ENCODE measurements around the gene ANGPTL2.

Gene ANGPTL2

DNA sequence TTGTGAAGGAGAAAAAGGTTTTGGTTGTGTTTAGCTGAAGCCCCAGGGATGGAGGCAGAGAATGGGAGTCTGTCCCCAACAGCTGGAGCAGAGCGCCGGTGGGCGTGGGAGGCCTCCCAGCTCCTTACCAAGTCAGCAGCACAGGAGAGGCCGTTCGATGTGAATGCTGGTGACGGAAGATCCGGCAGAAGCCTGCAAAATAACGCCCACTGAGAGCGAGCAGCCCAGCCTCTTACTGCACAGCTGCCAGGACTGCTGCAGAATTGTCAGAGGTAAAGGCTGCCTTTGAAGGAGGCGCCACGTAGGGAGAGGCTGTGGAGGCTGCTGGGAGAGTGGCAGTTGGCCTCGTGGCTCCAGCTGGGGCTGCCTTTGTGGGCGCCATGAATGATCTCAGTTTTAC lies 26.2 kb downstream of the ANGPTL2 start:
- no peak for DNase-seq (ENCODE audit: low read depth in 2 of 2)

- no peak for DNase-seq (ENCODE audit: low read depth in 2 of 2)
Measured at GRCh38 chr9:127095411-127095810, 27.0 kb downstream of the ANGPTL2 start.

DNA sequence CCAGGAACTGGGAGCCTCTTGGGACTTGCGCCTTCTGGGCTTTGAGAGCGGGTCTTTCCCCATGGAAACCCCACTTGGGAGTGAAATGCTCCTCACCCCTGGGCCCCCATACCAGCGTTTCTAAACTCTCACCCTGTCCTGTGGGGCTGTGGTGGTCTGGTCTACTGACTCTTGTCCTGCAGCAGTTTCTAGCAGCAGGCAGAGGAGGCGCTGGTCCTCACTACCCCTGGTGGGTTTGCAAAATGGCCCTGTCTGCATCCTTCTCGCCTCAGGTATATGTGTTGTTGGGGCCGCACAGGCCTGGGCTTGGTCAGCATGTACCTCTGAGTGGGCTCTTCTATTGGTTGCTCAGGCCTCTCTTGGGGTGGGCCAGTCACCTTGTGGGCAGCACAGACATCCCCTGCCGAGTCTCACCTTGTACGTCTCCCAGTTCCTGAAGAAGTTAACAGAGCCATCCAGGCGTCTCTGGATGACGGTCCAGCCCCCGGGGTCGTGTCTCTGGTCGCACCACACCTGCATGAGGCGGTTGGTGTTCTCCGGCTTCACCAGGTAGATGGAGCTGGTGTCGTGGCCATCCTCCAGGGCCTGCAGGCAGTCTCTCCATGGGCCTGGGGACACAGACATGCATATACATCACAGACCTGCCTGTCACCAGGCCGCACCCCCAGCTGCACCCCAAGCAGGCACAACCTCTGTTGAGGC lies 29.0 kb downstream of the ANGPTL2 start:
- no peak for DNase-seq (ENCODE audit: low read depth in 2 of 2)

GRCh38 chr9:127092041-127092608 lies 30.3 kb downstream of the ANGPTL2 start:
- DNase-seq (ENCODE audit: low read depth in 2 of 2), result no peak

DNA sequence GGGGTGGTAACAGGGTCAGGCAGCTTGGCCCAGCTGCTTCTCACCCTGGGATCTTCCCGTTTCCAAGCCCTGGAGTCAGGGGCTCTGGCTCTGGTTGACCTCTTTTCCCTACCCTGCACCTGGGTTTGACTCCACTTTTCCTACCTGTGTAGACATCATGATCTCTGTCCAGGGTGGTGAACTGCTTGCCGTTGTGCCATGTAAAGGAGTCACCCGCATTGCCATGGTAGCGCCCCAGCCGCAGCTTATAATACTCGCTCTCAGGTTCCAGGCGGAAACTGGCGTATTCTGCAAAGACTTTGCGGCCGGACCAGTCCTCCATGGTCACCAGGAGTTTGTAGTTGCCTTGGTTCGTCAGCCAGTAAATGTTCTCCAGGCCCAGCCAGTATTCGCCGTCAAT lies 30.9 kb downstream of the ANGPTL2 start:
- no peak for DNase-seq (ENCODE audit: low read depth in 2 of 2)

GRCh38 chr9:127090341-127090985 lies 32.0 kb downstream of the ANGPTL2 start:
- no peak for DNase-seq (ENCODE audit: low read depth in 2 of 2)

- no peak for DNase-seq (ENCODE audit: low read depth in 2 of 2)
Measured at GRCh38 chr9:127089631-127090081, 32.8 kb downstream of the ANGPTL2 start.

DNA sequence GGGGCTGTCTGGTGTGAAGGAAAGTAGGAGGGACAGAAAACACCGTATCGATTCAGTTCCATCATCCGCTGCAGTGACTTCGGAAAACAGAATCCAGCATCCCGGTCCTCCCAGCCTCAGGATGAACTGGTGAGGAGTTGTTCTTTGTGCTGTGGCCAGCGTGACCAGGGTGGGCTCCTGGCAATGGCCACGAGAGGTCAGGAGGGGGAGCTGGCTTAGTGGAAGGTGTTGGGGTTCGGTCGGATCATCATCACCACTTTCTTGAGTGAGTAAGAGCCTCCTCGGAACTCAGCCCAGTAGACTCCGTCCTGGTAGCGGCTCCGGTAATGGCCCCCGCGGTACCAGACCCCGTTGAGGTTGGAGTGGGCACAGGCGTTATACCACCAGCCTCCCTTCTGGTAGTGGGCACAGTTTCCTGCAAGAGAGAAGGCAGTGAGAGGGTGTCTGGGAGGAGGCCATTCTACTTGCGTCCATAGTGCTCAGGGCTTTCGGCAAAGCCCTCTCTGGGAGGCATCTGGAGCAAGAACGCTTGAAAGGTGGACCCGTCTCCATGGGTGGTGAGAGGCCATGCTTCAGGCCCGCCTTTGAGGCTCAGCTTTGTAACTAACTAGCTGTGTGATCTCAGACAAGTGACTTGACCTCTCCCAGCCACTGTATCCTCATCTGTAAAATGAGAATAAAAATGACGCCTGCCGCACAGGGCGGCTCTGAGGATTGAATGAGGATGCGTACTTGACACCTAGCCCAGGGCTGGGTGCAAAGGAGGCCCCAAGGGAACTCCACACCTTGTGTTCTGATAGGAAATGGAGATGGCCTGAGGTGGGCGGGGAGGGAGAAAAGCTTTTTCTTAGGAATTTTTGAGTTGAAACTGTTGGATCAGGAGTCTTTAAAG lies 33.5 kb downstream of the ANGPTL2 start:
- DNase-seq (ENCODE audit: low read depth in 2 of 2), result no peak

GRCh38 chr9:127087836-127088235 lies 34.6 kb downstream of the ANGPTL2 start:
- no peak for DNase-seq (ENCODE audit: low read depth in 2 of 2)

GRCh38 chr9:127087411-127087810 lies 35.0 kb downstream of the ANGPTL2 start:
- no peak for DNase-seq (ENCODE audit: low read depth in 2 of 2)

DNA sequence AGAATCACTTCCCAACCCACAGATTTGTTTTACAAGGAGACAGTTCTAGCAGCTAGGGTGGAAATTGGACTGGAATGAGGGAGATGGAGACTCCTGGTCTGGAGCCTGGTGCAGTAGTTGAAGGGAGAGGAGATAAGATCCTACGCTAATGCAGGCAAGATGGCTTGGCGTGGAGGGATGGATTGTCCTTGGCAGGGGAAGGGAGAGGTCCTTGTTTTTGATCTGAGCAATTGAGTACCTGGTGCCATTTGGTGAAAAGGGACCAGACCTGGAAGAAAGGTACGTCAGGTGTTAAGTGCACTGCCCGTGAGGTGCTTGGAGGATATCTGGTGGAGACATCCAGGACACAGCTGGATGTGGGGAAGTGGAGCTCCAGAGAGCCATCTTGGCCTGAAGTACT lies 35.7 kb downstream of the ANGPTL2 start:
- no peak for DNase-seq (ENCODE audit: low read depth in 2 of 2)

DNA sequence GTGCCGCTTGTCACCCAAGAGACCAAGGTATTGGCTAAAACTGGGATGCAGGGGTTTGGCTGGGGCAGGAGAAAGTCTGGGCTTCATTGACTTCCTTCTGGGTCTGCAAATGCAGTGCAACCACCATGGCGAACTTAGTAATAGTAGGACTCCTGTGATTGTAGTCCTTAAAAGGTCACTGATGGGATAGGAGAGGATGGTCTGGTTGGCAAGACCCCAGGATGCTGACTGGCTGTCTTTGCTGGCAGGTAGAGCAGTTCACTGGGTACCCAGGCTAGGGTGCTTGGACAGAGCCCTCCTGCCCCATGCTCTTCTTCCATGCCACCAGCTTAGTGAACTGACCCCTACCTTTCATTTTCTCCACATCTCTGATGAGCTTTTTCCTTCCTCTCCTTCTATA lies 37.2 kb downstream of the ANGPTL2 start:
- no peak for DNase-seq (ENCODE audit: low read depth in 2 of 2)

GRCh38 chr9:127084076-127085039 lies 38.1 kb downstream of the ANGPTL2 start:
- DNase-seq (ENCODE audit: low read depth in 2 of 2), result no peak

- DNase-seq (ENCODE audit: low read depth in 2 of 2), result no peak
Measured at GRCh38 chr9:127083138-127083980, 39.1 kb downstream of the ANGPTL2 start.

GRCh38 chr9:127081250-127082185 lies 40.9 kb downstream of the ANGPTL2 start:
- DNase-seq (ENCODE audit: low read depth in 2 of 2), result no peak

GRCh38 chr9:127079446-127080140 lies 42.8 kb downstream of the ANGPTL2 start:
- DNase-seq (ENCODE audit: low read depth in 2 of 2), result no peak

- no peak for DNase-seq (ENCODE audit: low read depth in 2 of 2)
Measured at GRCh38 chr9:127078988-127079387, 43.4 kb downstream of the ANGPTL2 start.

DNA sequence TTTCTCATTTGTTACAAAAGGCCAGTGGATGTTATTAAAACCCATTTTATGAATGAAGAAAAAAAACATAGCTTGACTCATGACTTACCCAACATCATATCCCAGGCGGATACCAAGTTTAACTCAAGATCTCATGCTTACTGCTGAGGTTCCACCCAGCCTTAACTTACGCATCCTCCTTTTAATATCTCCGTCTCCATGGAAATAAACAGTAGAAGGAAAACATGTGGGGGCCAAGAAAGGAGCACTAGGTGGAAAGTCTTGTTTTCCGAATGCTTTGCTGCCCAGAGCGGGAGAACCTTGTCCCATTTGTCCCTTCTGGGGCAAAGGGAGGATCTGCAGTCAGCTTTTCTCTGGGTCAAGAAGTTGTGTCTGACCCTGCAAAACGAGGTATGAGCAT lies 44.1 kb downstream of the ANGPTL2 start:
- DNase-seq (ENCODE audit: low read depth in 2 of 2), result no peak

DNA sequence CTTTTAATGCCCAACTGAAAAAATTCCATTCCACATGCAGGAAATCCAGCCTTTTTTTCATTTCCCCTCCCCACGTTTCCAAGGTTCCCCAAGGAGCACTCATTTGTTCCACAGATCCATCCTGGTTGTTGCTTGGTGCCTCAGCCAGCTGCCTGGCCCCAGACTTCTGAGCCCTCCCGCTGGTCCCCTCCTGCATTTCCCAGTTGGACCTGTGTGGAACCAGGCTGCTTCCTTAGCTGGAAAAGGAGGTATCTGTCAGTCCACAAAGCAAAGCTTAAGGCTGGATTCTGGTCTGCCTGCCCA lies 44.8 kb downstream of the ANGPTL2 start:
- no peak for DNase-seq (ENCODE audit: low read depth in 2 of 2)
